22Rv1 (cell line): ENCODE results near the gene COX19.

Source experiments
- H3K27ac ChIP-seq: fragments of 450-650 bp; 2 replicates; pipeline ENCODE4 v1.5.1; 2017
- CTCF ChIP-seq: fragments of 450-650 bp; IDR thresholded peaks from 2 replicates; pipeline ENCODE4 v1.5.1; 2017; ENCODE audit warnings: mild to moderate bottlenecking
- ZFX ChIP-seq: fragments of 450-650 bp; IDR thresholded peaks from 2 replicates; pipeline ENCODE4 v1.6.1; 2017; ENCODE audit warnings: antibody characterized with exemption, borderline replicate concordance

The COX19 gene

DNA sequence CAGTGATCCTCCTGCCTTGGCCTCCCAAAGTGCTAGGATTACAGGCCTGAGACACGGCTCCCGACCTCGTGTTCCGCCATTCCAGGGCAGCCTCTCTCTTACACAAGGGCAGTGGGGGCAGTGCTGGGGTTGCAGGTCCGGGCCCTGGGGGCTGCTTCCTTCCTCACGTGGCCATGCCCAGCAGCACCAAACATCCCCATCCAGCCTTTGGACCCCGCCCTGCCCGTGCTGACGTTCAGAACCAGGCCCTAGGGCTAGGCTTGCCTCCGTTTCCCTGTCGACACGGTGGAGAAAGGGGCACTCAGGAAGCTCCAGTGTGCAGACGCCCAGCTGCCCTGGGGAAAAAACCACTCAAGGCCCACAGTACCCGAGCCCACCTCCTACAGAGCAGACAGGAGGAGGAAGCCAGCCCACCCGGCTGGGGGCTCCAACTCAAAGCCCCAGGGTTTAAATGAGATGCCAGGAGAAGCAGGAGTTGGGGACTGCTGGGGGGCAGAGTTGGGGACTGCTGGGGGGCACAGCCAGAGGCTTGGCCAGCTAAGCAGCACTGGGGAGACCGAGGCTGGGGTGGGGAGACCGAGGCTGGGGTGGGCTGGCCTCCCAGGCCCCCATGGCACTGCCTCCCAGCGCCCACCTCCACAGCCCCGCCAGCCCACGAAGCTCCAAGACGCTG is 56.8 kb downstream of the COX19 start:
- TF ChIP-seq CTCF (no peak), ZFX (no peak)

DNA sequence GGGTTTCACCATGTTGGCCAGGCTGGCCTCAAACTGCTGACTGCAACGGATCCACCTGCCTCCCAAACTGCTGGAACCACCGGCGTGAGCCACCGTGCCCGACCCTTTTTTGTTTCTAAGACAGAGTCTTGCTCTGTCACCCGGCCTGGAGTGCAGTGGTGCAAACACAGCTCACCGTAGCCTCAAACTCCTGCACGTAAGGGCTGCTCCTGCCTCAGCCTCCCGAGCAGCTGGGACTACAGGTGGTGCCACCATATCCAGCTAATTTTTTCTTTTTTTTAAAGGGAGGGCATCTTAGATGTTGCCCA is 57.3 kb downstream of the COX19 start:
- H3K27ac ChIP-seq, result no peak overlapping the region
- TF ChIP-seq ZFX, result no peak

More for the DNA sequence above, 56.8 kb downstream of the COX19 start:
- no peak overlapping the region for H3K27ac ChIP-seq

GRCh38 chr7:917255-918117 is 57.9 kb downstream of the COX19 start:
- H3K27ac ChIP-seq, result no peak overlapping the region
- TF ChIP-seq CTCF, result no peak
- TF ChIP-seq ZFX, result no peak

DNA sequence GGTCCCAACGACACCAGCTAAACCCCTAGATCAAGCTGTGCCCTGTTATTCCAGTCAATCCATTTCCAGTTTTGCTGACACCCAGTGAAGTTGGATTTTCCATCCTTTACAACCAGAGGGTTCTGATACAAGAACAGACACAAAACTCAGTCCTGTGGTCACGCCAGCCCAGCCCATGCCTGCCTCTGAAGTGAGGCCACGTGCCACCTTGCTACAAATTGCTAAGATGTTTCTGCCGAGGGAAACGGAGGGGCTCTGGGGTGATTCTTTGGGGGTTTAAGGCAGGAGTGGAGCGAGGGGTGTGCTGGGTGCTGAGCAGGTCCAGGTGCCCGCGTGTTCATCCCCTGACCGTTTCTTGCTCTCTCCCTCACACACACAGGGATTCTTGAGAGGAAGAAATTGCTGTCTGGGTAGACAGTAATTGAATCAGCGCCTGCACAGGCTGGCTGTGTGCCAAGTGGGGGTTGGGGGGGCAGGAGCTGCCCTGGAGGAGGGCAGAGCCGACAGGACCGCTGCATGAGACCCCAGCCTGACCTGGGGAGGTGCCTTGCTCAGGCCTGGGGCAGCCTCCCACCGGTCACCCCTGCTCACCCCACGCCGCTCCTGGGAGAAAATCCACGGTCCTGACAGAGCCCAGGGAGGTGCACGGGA is 58.9 kb downstream of the COX19 start:
- no peak overlapping the region for H3K27ac ChIP-seq
- no peak for TF ChIP-seq CTCF
- TF ChIP-seq ZFX, result no peak
